Cardiac septum (tissue), 1 donor: Measurements from ENCODE around the gene CADM4. TPM values are rescaled to one million over a fixed set of nuclear protein-coding genes. Genes with fewer than 3 reads are reported as not detected.

Experiments used
- total RNA-seq: library from RNA; stranded (reverse); fragmentation: NEBNext Ultra II Directional; extraction: Animal tissue kit (Norgen Biotek cat#: 25700); gene quantifications from one replicate; pipeline ENCODE4 v1.2.1, GENCODE V29; 2021
- donor health status: DM: no; HTN: no; CAD: no.

The CADM4 gene
- total RNA-seq, 1 donor from 2014 or later, result 5.7 TPM

Other genes starting within 250 kb of the CADM4 start
- gene TEX101, start 225.0 kb downstream of the CADM4 start, total RNA-seq, result not detected
- not detected for gene LYPD3, start 174.2 kb downstream of the CADM4 start, total RNA-seq
- 7.3 TPM for gene PHLDB3, start 135.1 kb downstream of the CADM4 start, total RNA-seq
- 12.2 TPM for gene ETHE1, start 112.6 kb downstream of the CADM4 start, total RNA-seq
- gene ZNF575, start 106.7 kb downstream of the CADM4 start, total RNA-seq, result 1.7 TPM
- gene XRCC1, start 64.3 kb downstream of the CADM4 start, total RNA-seq, result 17.9 TPM
- gene PINLYP, start 64.0 kb downstream of the CADM4 start, total RNA-seq, result 1.7 TPM
- gene IRGQ, start 43.7 kb downstream of the CADM4 start, total RNA-seq, result 30.2 TPM
- 11.5 TPM for gene ZNF576, start 43.3 kb downstream of the CADM4 start, total RNA-seq
- gene SRRM5, start 27.8 kb downstream of the CADM4 start, total RNA-seq, result 0.38 TPM
- 35.6 TPM for gene ZNF428, start 20.2 kb downstream of the CADM4 start, total RNA-seq
- 6.2 TPM for gene PLAUR, start 30.3 kb upstream of the CADM4 start, total RNA-seq
- not detected for gene IRGC, start 76.2 kb upstream of the CADM4 start, total RNA-seq
- 17.2 TPM for gene SMG9, start 115.1 kb upstream of the CADM4 start, total RNA-seq
- gene KCNN4, start 141.1 kb upstream of the CADM4 start, total RNA-seq, result 0.43 TPM
- gene LYPD5, start 162.6 kb upstream of the CADM4 start, total RNA-seq, result 1.3 TPM
- gene ZNF283, start 187.5 kb upstream of the CADM4 start, total RNA-seq, result 15.2 TPM
- gene ZNF404, start 244.1 kb upstream of the CADM4 start, total RNA-seq, result 8.4 TPM